Measurements from ENCODE around the gene SLC49A3.

The SLC49A3 gene

DNA sequence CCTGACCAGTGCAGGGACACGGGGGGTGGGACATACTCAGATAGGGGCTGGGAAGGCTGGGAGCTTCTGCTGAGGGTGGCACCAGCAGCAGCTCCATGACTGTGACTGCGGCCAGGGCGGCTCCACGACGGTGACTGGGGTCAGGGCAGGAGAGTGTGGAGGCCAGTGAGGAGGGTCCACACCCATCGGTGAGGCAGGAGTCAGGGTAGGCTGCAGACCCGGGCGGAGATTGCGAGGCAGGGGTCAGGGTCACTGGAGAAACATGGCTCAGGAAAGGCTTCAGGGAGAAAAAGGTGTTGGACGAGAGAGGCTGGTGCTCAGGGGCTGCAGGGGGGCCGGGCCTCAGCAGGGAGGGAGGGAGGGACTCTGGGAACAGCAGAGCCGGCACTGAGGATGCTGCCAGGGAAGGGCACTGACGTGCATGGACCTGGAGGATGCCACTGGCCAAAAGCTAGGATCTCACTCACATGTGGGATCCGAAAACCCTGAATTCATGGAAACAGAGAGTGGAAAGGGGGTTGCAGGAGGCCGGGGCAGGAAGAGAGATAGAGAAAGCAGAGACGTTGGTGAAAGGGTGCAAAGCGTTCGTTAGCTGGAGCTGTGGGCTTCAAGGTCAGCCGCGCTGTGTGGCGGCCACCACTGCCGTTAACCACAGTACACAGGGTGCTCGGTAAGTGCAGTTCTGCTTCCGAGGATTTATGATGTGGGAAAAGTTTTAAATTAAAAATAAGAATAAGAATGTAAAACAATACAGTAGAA, 36.9 kb downstream of the SLC49A3 start:
- no peaks in the 10 kb centered on the region for H3F3A ChIP-seq (ENCODE audit: insufficient read depth)
- H3K4me3 ChIP-seq (ENCODE audit: insufficient read depth, low read length, poor library complexity, severe bottlenecking), result no peak overlapping the region
- H3K79me2 ChIP-seq (ENCODE audit: insufficient read depth, low read length), result no peaks in the 10 kb centered on the region
- no peaks in the 10 kb centered on the region for H3K27me3 ChIP-seq (ENCODE audit: low read length)
- no peaks in the 10 kb centered on the region for H3K9me2 ChIP-seq (replicated peaks; ENCODE audit: insufficient read depth, low read length)
- TF ChIP-seq, protein P1, sequence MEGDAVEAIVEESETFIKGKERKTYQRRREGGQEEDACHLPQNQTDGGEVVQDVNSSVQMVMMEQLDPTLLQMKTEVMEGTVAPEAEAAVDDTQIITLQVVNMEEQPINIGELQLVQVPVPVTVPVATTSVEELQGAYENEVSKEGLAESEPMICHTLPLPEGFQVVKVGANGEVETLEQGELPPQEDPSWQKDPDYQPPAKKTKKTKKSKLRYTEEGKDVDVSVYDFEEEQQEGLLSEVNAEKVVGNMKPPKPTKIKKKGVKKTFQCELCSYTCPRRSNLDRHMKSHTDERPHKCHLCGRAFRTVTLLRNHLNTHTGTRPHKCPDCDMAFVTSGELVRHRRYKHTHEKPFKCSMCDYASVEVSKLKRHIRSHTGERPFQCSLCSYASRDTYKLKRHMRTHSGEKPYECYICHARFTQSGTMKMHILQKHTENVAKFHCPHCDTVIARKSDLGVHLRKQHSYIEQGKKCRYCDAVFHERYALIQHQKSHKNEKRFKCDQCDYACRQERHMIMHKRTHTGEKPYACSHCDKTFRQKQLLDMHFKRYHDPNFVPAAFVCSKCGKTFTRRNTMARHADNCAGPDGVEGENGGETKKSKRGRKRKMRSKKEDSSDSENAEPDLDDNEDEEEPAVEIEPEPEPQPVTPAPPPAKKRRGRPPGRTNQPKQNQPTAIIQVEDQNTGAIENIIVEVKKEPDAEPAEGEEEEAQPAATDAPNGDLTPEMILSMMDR (IDR thresholded peaks at IDR 0.05; ENCODE audit: insufficient read depth, low read length, poor library complexity, severe bottlenecking), result no peak
- TF ChIP-seq EZH2phosphoT487 (conservative IDR thresholded peaks at IDR 0.05; ENCODE audit: low read length), result no peak
- no peak overlapping the region for H3K27ac ChIP-seq (ENCODE audit: low read depth, low read length)
- no peaks in the 10 kb centered on the region for H3K36me3 ChIP-seq (ENCODE audit: low read length)
- no peaks in the 10 kb centered on the region for H3K9me3 ChIP-seq (ENCODE audit: insufficient read depth, low read length)
- no peaks in the 10 kb centered on the region for H4K20me1 ChIP-seq (ENCODE audit: low read depth, low read length)
- H3K4me2 ChIP-seq (ENCODE audit: low read depth, low read length, poor library complexity, severe bottlenecking), result no peak overlapping the region
- no peak overlapping the region for H2AFZ ChIP-seq (ENCODE audit: low read depth, low read length, severe bottlenecking)
- H3K9ac ChIP-seq (ENCODE audit: low read length), result no peak overlapping the region

DNA sequence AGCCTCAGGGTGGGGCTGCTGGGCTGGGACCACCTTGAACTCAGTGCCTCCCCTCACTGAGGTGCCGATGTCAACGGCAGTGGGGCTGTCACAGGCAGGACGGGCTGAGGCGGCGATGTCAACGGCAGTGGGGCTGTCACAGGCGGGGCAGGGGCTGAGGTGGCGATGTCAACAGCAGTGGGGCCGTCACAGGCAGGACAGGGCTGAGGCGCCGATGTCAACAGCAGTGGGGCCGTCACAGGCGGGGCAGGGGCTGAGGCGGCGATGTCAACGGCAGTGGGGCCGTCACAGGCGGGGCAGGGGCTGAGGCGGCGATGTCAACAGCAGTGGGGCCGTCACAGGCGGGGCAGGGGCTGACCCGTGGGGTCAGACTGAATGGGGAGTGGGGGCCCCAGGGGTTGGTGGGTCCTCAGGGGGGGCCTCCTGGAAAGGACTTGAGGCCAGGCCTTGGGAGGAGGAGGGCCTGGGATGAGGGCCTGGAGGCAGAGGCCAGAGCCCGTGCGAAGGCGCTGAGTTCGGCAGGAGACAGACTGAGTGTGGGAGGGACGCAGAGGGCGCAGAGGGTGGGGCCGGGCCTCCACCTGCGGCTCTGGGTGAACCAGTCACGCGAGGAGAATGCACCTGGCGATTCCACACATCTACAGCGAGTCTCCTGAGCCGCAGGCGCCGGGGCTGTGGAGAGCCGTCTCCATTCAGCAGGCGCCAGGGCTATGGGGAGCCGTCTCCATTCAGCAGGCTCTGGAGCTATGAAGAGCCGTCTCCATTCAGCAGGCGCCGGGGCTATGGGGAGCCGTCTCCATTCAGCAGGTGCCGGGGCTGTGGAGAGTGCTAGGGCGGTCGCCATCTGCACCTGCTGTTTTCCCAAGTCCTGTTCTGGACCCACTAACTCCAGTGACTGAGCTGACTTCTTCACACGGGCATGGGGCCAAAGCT, 37.7 kb downstream of the SLC49A3 start:
- H4K20me1 ChIP-seq (ENCODE audit: low read depth, low read length), result no peaks in the 10 kb centered on the region
- no peak overlapping the region for H3K27ac ChIP-seq (ENCODE audit: low read depth, low read length)
- H3K9me3 ChIP-seq (ENCODE audit: insufficient read depth, low read length), result no peaks in the 10 kb centered on the region
- no peaks in the 10 kb centered on the region for H3F3A ChIP-seq (ENCODE audit: insufficient read depth)
- H3K9me2 ChIP-seq (replicated peaks; ENCODE audit: insufficient read depth, low read length), result no peaks in the 10 kb centered on the region
- H3K79me2 ChIP-seq (ENCODE audit: insufficient read depth, low read length), result no peaks in the 10 kb centered on the region
- no peaks in the 10 kb centered on the region for H3K27me3 ChIP-seq (ENCODE audit: low read length)
- no peak for TF ChIP-seq EZH2phosphoT487 (conservative IDR thresholded peaks at IDR 0.05; ENCODE audit: low read length)
- TF ChIP-seq, protein P1 (IDR thresholded peaks at IDR 0.05; ENCODE audit: insufficient read depth, low read length, poor library complexity, severe bottlenecking), result no peak
- H3K4me2 ChIP-seq (ENCODE audit: low read depth, low read length, poor library complexity, severe bottlenecking), result no peak overlapping the region
- no peak overlapping the region for H2AFZ ChIP-seq (ENCODE audit: low read depth, low read length, severe bottlenecking)
- no peak overlapping the region for H3K4me3 ChIP-seq (ENCODE audit: insufficient read depth, low read length, poor library complexity, severe bottlenecking)
- H3K9ac ChIP-seq (ENCODE audit: low read length), result no peak overlapping the region
- no peaks in the 10 kb centered on the region for H3K36me3 ChIP-seq (ENCODE audit: low read length)

DNA sequence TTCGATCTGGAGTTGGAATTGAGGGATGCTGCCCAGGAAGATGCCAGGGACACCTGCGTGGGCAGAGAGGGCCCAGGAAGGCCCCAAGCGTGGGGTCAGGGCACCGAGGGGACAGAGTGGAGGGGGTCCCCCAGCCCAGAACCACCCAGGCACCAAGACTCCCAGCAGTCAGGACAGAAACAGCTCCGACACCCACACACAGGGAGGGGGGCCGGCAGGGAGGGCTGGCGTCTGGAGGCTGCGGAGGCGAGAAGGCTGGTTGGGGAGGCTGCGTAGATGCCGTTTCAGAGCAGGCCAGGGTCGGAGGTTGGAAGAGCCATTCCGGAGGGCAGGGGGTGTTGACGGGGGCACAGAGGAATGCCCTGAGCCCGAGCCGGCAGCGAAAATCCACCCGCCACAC, 38.5 kb downstream of the SLC49A3 start:
- no peaks in the 10 kb centered on the region for H3K9me2 ChIP-seq (replicated peaks; ENCODE audit: insufficient read depth, low read length)
- no peaks in the 10 kb centered on the region for H3K36me3 ChIP-seq (ENCODE audit: low read length)
- H3K9me3 ChIP-seq (ENCODE audit: insufficient read depth, low read length), result no peaks in the 10 kb centered on the region
- H3K27ac ChIP-seq (ENCODE audit: low read depth, low read length), result no peak overlapping the region
- no peaks in the 10 kb centered on the region for H4K20me1 ChIP-seq (ENCODE audit: low read depth, low read length)
- no peaks in the 10 kb centered on the region for H3K27me3 ChIP-seq (ENCODE audit: low read length)
- no peaks in the 10 kb centered on the region for H3F3A ChIP-seq (ENCODE audit: insufficient read depth)
- no peaks in the 10 kb centered on the region for H3K79me2 ChIP-seq (ENCODE audit: insufficient read depth, low read length)
- no peak overlapping the region for H3K9ac ChIP-seq (ENCODE audit: low read length)
- H3K4me3 ChIP-seq (ENCODE audit: insufficient read depth, low read length, poor library complexity, severe bottlenecking), result no peak overlapping the region
- H3K4me2 ChIP-seq (ENCODE audit: low read depth, low read length, poor library complexity, severe bottlenecking), result no peak overlapping the region
- no peak overlapping the region for H2AFZ ChIP-seq (ENCODE audit: low read depth, low read length, severe bottlenecking)
- TF ChIP-seq, protein P1 (IDR thresholded peaks at IDR 0.05; ENCODE audit: insufficient read depth, low read length, poor library complexity, severe bottlenecking), result no peak
- TF ChIP-seq EZH2phosphoT487 (conservative IDR thresholded peaks at IDR 0.05; ENCODE audit: low read length), result no peak
